SK-N-SH (cell line): ENCODE data around the gene C2CD4D.

Experiments used
- CTCF ChIP-seq: fragments of 200-600 bp; sonication (generic); IDR thresholded peaks from 2 replicates; pipeline ENCODE4 v1.6.1; 2017; ENCODE audit warnings: antibody characterized with exemption, mild to moderate bottlenecking, moderate library complexity
- JUND ChIP-seq: IDR thresholded peaks from 2 replicates; pipeline ENCODE4 v1.4.0; 2012
- MEF2A ChIP-seq: IDR thresholded peaks from 2 replicates; pipeline ENCODE4 v1.4.0; 2012; ENCODE audit warnings: low read depth, borderline replicate concordance
- POLR2AphosphoS5 ChIP-seq: IDR thresholded peaks from 2 replicates; pipeline ENCODE4 v1.6.1; 2012; ENCODE audit warnings: low read depth, low read length
- REST ChIP-seq: IDR thresholded peaks from 2 replicates; pipeline ENCODE4 v1.6.1; 2012; ENCODE audit warnings: mild to moderate bottlenecking, low read depth, low read length, moderate library complexity
- RFX5 ChIP-seq: IDR thresholded peaks from 2 replicates; pipeline ENCODE4 v1.6.1; 2012; ENCODE audit warnings: mild to moderate bottlenecking, improper control_type of control experiment, low read length
- TCF12 ChIP-seq: IDR thresholded peaks from 2 replicates; pipeline ENCODE4 v1.4.0; 2012

GRCh38 chr1:151867321-151867720 is 27.7 kb upstream of the C2CD4D start:
- TF ChIP-seq POLR2AphosphoS5 (no peak), MEF2A (no peak), RFX5 (no peak), REST (no peak), TCF12 (no peak), JUND (no peak), CTCF (no peak)
